Measurements from ENCODE around the gene LRMDA.

Gene LRMDA

DNA sequence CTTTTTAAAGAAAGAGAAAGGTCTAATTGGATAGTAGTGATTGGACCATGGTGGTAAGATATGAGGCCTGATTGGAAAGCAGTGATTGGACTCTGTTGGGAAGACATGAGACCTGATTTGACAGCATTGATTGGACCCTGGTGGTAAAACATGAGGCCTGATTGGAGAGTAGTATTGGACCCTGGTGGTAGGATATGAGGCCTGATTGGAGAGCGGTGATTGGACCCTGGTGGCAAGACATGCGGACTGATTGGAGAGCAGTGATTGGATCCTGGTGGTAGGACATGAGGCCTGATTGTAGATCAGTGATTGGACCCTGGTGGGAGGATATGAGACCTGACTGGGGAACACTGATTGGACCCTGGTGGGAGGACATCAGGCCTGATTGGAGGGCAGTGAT lies 444.3 kb downstream of the LRMDA start:
- DNase-seq (ENCODE audit: low spot score): no peak

DNA sequence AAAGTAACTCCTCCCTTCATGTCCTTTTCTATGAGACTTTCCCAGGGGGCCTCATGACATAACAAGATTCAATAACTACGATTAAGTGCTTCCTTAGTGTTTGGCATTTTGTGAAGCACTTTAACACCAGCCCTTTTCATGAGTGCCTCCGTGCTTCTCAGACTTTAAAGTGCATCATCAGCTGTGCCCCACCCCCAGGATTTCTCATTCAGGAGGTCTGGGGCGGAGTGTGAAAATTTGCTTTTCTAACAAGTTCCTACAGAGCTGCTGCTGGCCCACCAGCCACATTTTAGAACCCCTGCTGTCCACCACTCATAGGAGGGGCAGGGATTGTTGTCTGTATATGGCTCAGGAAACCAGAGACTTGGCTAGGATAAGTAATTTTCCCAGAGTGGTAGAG lies 445.3 kb downstream of the LRMDA start:
- no peak for DNase-seq (ENCODE audit: low spot score)

DNA sequence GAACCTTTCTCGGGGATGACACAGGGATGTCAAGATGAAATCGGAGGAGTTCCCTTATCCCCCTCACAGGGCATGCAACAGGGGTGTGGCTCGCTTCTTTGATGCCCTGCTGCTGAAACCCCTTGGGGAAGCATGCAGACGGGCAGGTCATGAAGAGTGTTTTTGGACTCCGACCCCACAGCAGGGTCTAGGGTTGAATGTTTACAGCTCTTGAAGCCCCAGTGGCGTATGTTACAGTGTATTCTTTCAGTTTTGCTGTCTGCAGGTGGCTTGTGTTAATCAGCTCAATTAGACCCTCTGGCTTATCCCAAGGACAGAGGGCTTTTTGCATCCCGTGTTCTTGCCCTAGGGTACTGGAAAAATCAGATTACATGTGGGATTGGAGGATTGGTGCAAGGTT lies 446.5 kb downstream of the LRMDA start:
- no peak for DNase-seq (ENCODE audit: low spot score)

DNA sequence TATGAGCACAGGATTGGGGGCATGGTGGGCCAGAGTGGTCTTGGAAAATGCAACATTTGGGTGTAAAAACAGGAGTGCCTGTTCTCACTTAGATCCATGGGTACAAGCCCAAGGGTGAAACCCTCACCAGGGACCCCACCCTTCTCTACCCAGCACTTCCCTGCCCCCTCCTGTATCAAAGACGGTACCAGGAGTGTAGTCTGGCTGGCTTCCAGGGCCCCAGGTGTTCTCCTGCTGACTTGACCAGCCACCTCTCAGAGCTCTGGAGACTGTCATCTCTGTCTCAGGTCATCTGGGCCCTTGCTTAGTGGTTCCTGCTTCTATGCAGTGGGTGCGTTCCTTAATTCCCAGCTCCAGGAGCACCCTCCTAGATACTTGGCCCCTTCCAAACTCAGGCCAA lies 447.2 kb downstream of the LRMDA start:
- no peak for DNase-seq (ENCODE audit: low spot score)

DNA sequence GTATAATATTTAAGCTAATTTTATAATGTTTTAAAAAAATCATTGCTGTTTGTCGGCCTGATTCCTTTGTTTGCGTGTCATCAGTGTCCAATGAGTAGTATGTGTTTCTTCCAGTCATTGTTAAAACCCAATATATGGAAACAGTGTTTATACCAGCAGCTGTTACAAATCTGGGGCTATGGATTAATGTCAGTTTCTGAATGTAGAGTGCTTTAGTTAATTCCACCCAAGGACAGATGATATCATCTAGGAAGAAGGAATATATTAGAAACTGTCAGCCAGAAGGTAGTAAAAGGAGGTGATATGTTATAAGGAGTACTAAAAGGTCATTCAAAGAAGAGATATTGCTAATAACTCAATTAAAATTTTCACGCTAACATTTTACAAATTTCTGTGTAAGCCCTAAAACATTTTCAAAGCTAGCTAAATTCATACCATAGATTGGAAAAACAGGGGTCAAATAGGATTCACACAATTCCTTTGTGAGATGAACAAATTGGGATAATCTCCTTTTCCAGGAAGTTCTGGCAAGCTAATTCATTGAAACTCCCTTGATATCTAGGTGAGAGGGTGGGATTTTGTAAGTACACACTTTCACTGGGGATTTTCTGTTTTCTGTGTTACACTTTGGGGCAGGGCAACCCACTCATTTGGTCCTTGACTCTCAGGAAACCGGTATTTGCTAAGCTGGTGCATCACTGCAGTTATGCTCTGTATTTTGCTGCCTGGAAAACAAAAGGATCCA lies 448.8 kb downstream of the LRMDA start:
- DNase-seq (ENCODE audit: low spot score): no peak

DNA sequence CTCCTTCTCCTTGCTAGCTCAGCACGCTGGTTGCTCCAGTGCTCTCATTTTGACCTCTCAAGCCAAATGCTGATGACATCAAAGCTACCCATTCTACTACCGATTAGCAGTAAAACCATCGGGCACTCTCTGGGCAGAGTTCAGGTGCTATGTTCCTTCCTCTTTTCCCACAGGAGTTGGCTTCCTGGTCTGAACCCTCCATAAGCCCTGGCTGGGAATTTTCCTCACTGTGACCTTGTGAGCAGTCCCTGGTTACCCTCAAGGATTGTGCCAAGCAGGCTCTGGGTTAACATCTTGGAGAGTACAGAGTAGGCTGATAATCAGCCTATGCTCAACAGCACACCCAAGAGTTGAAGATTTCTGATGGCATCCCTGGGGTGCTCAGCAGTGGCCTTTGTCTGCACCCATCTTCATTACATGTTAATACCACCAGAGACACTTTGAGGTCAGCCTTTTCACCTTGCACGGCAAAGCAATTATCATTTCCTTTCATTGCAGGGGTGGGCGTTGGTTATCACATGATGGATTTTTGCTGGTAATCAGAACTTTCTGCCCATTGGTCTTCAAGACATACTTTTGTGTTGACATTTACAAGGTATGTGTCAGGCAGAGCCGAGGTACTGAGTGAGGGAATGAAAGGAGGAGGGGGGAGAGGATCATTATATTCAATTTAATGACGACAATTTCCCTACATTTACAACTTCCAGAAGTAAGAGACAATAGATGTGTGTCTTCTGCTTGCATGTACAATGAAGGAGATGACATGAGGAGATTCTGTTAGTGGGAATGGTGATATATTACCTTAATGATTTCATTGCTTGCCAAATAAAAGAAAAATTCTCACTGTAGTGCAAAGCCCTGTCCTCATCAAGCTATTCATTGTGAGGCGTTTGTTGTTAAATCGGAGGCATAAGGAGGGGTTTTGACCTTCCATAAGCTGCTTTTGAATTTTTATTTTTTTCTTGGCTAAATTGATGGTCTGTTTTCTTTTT lies 452.0 kb downstream of the LRMDA start:
- no peak for DNase-seq (ENCODE audit: low spot score)

DNA sequence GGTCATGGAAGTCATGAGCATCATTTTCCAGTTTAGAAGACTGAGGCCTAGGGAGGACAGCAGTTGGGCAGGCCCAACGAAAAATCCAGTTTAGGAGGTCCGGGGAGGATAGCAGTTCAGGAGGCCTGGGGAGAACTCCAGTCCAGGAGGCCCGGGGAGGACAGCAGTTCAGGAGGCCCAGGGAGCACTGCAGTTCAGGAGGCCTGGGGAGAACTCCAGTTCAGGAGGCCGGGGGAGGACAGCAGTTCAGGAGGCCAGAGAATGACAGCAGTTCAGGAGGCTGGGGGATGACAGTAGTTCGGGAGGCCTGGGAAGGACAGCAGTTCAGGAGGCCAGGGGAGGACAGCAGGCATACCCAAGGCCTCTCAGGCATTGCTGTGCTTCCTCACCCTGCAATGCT lies 453.4 kb downstream of the LRMDA start:
- DNase-seq (ENCODE audit: low spot score): no peak

DNA sequence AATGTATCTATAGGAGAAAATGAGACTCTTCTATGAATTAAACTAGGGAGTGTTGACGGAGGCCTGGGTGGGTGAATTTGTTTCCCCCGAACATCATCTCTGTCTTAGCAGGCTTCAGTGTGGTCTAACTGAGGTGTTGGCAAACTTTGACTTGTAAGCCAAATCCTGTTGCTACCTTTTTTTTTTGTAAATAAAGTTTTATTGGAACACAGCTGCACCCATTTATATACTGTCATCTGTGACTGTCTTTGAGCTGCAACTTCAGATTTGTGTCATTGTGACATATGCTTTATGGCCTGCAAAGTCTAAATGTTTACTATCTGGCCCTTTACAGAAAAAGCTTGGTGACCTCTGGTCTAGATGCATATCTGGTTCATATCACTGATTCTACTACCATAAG lies 455.9 kb downstream of the LRMDA start:
- no peak for DNase-seq (ENCODE audit: low spot score)

DNA sequence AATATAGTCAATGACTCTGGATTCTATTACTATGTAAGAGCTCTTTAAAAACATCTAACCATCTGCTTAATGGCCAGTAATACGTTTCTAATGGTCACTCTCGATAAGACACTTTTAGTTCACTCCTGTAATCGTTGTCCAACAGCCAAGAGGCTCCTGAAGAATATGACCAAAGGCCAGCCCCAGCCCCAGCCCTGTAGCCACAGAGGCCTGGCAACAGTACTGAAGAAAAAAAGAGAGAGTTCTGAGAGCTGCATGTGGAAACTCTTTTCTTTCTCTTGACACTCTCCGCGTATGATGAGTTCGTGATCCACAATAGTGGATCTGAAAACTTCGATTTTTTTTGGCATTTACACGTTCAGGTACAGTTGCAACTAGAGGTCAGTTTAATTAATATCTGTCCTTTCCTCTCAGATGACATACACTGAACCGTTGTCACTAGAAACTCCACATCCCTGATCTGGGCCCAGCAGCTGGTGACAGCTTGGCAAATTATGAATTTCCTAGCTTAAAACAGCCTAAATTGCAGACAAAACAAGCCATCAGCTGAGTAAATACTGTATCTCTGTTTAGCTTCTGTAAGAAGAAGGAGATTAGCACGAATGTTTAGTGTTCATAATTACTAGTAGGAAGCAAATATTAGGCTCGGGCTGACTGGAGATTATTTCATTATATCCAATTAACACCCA lies 456.7 kb downstream of the LRMDA start:
- no peak for DNase-seq (ENCODE audit: low spot score)

DNA sequence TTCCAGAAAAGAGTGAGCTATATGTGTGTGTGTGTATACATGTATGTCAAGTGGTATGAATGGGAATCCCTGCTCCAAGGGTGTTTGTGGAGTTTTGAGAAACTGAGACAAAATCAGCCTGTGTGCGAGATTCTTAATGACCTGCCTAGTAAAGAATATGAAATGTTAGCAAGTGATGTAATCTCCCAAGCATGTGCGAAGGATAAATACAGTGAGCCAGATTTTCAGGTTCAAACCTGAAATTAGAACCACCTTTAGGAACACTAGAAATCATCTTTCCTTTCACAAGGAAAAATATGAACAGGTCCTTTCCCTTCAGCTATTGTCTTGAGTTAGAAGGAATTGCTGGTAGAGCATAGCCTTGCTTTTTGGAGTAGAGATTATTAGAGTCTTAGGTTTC lies 457.6 kb downstream of the LRMDA start:
- no peak for DNase-seq (ENCODE audit: low spot score)

DNA sequence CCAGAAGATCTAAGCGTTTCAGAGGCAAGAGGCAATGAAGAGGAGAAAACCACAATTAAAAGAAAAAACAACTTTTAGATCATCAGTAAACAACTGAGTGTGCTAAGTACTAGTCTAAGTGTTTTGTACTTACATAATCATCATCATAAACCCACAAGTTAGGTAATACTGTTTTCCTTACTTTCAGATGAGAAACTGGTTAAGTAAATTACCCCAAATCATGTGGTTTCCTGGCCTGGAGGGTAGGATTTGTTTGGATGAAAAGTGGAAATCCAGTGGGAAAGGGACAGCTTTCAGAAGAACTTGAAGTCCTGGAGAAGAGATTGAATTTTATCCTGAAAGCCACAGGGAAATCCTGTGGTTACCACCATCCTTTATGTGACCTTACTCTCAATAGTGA lies 463.3 kb downstream of the LRMDA start:
- DNase-seq (ENCODE audit: low spot score): no peak

DNA sequence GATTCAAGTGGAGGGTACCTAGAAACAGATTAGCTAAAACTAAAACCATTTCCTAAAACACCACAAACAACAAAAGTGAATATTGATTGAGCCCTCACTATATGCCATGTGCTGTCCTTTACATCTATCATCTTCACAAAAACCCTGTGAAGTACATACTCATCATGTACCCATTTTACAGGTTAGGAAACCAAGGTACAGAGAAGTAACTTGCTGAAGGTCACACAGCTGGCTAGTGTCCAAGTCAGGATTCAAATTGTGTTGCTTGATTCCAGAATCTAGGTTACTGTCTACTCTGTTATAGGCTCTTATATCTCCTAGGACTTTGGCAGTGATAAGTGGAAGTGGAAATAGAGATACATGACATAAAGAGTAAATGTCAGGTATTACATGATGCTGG lies 463.8 kb downstream of the LRMDA start:
- DNase-seq (ENCODE audit: low spot score): no peak

DNA sequence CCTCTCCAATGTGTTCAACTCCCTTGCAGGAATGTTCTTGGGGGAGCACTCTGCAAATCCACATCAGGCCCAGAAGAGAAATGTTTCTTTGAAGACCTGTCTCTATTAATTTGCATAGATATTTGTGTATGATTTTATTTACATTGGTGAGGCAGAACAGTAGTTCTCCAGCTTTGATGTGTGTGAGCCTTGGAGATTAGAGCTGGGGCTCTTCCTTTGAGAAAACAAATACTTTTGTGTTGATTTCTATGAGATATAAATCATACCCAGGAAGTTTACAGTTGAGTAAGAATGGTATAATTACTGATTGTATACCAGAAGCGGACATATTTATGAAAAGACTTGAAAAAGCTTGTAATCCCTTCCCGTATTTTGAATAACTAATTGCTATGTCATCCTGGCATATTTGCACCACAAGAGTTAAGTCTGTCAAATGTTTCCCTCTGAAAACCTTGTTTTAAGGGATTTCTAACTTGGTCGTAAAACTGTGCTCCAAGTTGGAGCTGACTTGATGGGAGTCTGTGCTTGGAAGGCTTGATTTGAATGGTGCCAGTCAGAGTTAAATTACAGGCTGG lies 468.5 kb downstream of the LRMDA start:
- DNase-seq (ENCODE audit: low spot score): no peak

DNA sequence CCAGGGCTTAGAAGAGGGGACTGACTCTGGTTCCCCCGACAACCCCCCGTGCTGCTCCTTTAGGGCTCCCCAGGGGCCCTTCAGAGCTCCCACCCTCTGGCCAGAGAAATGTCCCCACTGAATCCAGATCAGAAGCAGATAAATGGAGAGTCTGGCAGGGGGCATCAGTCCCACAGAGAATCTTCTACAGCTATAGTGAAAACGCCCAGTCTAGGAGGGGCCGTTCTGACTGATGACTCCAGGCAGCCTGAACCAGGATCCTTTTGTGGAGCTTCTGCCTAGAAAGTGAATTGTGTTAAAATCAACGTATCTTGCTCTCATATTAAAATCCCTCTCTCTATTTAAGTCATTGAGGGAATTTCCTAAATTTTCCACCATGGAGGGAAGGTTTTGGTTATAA lies 471.4 kb downstream of the LRMDA start:
- DNase-seq (ENCODE audit: low spot score): no peak

DNA sequence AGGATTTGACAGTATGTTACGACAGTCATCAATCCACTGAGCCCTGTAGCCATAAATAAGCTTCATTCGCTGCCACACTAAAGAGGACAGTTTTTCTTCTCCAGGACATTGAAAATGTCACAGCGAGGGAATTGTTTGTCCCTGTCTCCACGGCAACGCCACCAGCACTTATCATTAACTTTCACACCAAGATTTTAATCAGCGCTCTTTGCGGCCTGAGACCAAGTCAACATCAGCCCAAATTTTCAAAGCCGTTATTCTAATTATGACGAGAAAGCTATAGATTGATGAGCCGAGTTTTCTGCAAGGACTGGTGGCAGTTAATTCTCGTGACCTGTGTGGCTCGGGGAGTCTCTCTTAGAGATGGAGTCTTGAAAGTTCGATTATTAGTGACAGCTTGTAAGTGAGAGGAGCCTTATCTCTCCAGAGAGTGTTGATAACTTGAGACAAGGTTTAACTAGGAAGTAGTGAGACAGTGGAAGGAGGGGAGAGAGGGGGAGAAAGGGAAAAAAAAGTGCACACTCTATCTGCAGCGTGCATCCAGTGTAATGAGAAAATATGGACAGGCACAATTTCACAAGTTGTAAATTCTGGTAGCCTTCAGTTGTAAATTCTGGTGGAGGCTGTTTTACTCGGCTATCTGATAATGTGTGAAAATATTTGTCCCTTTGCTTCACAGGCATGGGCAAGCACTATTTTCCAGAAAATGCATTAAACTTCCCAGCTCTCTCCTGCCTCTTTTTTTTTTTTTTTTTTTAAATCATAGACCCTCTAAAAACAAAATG lies 473.3 kb downstream of the LRMDA start:
- DNase-seq (ENCODE audit: low spot score): no peak

DNA sequence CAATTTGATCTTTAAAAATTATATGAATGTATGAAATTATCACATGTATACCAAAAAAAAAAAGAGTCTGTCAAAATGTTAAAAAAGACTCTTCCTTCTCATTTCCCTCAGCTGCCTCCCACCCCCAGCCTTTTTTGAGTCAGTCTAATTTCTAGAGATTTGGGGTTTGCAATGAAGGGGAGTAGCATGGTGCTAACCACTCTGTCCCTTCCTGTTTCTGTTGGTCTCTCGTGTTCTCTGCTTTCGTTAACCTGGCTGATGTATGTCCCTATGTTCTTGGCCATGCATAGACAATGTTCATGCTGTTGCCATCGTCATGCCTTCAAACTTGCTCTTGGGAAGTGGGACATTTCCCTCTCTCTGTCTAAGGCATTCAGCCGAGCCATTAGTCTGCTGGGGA lies 474.1 kb downstream of the LRMDA start:
- no peak for DNase-seq (ENCODE audit: low spot score)

DNA sequence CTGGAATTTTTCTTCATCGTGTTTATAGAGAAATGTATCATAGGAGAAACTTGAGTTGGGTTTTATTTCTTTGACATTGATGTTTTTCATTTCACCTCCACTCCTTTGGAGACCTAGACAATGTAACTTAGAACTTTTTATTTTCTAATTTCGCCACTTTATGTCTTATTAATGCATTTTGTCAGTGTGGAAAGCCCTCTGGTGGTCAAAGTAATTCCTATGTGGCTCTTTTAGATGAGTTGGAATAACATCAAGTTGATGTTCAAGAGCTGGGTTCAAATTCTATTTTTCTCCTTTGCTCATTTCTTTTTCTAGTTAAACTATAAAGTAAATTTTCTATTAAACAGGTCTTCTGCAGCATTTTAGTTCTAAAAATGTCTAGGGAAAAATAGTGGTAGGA lies 478.6 kb downstream of the LRMDA start:
- no peak for DNase-seq (ENCODE audit: low spot score)

DNA sequence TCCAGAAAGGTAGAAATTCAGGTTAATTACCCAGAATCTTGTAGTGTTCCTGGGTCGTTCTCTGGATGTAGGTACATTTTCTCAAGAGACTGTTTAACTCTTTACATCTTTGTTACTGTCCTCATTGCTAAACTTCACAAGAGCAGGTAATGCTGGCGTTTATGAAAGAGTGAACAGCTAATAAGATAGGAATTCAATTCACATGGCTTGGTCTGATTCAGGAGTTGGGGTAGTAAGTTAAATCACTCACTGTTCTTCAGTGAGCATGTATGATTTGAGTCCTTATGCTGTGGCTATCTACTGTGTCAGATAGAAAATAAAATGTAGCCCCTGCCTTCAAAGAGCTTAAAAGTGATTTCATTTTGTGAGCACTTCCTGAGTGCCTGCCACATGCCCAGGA lies 480.0 kb downstream of the LRMDA start:
- no peak for DNase-seq (ENCODE audit: low spot score)

DNA sequence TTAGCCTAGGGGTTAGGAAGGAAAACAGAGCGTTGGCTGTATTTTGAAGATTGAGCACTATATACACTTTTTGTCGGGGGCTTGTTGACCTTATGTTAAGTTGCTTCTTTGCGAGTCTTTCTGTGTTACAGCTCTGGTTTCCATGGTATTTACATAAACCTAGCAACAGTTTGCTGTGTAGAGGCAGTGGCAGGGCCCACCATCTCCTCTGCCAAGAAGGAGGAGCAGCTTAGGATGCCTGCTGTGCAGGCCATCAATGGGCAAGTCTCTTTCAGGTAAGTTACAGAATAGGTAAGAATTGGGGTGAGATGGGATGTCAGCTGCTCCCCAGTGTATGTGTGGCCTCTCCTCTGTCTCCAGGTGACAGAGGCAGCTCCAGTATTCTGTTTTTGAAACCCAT lies 485.5 kb downstream of the LRMDA start:
- no peak for DNase-seq (ENCODE audit: low spot score)

DNA sequence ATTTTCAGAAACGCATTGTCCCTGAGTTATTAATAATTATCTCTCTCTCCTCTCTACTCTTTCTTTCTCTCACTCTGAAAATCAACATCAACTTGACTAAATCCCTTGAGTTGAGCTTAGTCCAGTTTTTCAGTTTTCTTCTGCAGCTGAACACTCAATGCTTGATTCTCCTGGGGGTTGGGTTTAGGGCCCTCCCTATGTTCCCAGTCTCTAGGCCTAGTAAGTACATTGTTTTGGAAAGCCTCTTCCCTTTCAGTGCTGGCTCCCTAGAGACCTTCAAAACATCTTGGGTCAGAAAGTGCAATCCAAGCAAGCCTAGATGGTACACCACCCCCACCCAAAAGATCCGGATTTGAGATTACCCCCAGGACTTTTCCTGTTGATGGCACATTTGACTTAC lies 488.5 kb downstream of the LRMDA start:
- DNase-seq (ENCODE audit: low spot score): no peak

DNA sequence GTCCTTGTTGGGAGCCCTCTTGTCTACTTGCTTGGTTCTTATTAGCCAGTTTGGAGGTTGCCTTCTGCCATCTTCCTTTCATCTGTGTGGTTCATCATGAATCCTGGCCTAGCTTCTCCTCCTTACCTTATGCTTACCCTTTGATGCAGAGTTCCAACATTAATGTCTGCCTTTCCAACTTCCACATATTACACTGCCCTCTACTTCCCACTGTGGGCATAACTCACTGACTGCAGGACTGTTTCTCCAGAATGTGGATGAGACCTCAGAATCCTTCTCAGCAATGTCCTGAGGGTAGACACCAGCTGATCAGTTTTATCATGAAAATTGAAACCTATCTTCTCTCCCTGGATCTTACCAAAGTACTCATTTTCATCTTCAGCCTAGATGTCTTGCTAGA lies 491.0 kb downstream of the LRMDA start:
- DNase-seq (ENCODE audit: low spot score): no peak

Data from CD4-positive, alpha-beta T cell treated with Interleukin-2 at 100 ng/mL for 4 hours (primary cell).